Naive thymus-derived CD8-positive, alpha-beta T cell (primary cell): Measurements from ENCODE around the gene PDCD4. TPM values are rescaled to one million over a fixed set of nuclear protein-coding genes. Genes with fewer than 3 reads are reported as not detected.
A peak's percentile ranks its signal among the peaks of the same experiment; 100 is the strongest.

ENCODE experiments used
- ATAC-seq, 2 donors: fragments of 150-1000 bp; cut with Tn5 transposase in 1 of 2; sonication (Bioruptor Pico), chemical (Tn5 transposase) in 1 of 2; 1 replicate in 1 of 2; 2 replicates in 1 of 2; pipeline ENCODE4 v1.10.0; 2021; ENCODE audit warnings: mild to moderate bottlenecking in 2 of 2, moderate library complexity in 2 of 2
- POLR2A ChIA-PET: fragments of 350-600 bp; sonication (Branson Sonifier 250); formaldehyde crosslinking; loops from one replicate; lab custom pipeline; 2021; ENCODE audit warnings: antibody characterized with exemption; lab: Charles Lee
- DNase-seq, 10 donors: peaks; one replicate each; pipeline versions ENCODE4 v3.0.0 to v3.0.0-alpha.2; 2020 to 2022
- H3K27ac Mint-ChIP-seq, 10 donors: one replicate each; pipeline ENCODE4 v1.8.0; 2020 to 2022; ENCODE audit warnings: mild to moderate bottlenecking in 10 of 10, mixed read lengths in 10 of 10, moderate library complexity in 4 of 10, inconsistent platforms in 1 of 10
- H3K27me3 Mint-ChIP-seq, 5 donors: one replicate each; pipeline ENCODE4 v1.8.0; 2021 to 2022; ENCODE audit warnings: mixed read lengths in 5 of 5
- H3K36me3 Mint-ChIP-seq, 3 donors: one replicate each; pipeline ENCODE4 v1.8.0; 2020 to 2022; ENCODE audit warnings: mixed read lengths in 3 of 3, mild to moderate bottlenecking in 2 of 3, inconsistent platforms in 1 of 3
- H3K4me1 Mint-ChIP-seq, 4 donors: one replicate each; pipeline ENCODE4 v1.8.0; 2021 to 2022; ENCODE audit warnings: mixed read lengths in 4 of 4
- H3K4me3 Mint-ChIP-seq, 10 donors: one replicate each; pipeline ENCODE4 v1.8.0; 2020 to 2022; ENCODE audit warnings: mild to moderate bottlenecking in 10 of 10, mixed read lengths in 10 of 10, moderate library complexity in 6 of 10, inconsistent platforms in 1 of 10
- H3K9me3 Mint-ChIP-seq, 9 donors: one replicate each; pipeline ENCODE4 v1.8.0; 2020 to 2022; ENCODE audit warnings: mixed read lengths in 9 of 9, mild to moderate bottlenecking in 3 of 9, inconsistent platforms in 1 of 9, moderate library complexity in 1 of 9
- polyA plus RNA-seq, 3 donors: library from polyadenylated mRNA; unstranded; fragments of 300-500 nt; fragmentation: Illumina TruSeq; gene quantifications; one replicate each; pipeline ENCODE4 v1.2.3, GENCODE V29; 2021
- total RNA-seq, 8 experiments: library from RNA in 2 of 8; stranded (reverse) in 2 of 8; gene quantifications; one replicate each; pipeline ENCODE4 v1.2.3 and lab custom pipeline; 2021 to 2026

Gene PDCD4
- total and polyA plus RNA-seq, 5 experiments from 2014 or later, result 318 to 385 (median 361) TPM

- Mint-ChIP-seq H3K4me3 (peak overlapping the region in 4 of 10 donors; percentile 13 to 66 (median 24)), H3K9me3 (peaks cover 0 to 1% (median 0%) of the 10 kb centered on the region in 9 donors), H3K27me3 (no peaks in the 10 kb centered on the region), H3K36me3 (no peaks in the 10 kb centered on the region), H3K27ac (peak overlapping the region in 8 of 10 donors; percentile 15 to 87 (median 50)), H3K4me1 (peaks cover 38 to 87% (median 86%) of the 10 kb centered on the region in 4 donors)
- DNase-seq (no peak), ATAC-seq (no peak)
- POLR2A ChIA-PET, result interaction anchor here (1.1 to 5.3 kb wide), 4 partner anchors 11 to 25 kb away, joined by 3 to 44 read pairs (median 14); no protein-coding TSS in a partner anchor
Measured at GRCh38 chr10:110853921-110854605, 17.7 kb upstream of the PDCD4 start.

DNA sequence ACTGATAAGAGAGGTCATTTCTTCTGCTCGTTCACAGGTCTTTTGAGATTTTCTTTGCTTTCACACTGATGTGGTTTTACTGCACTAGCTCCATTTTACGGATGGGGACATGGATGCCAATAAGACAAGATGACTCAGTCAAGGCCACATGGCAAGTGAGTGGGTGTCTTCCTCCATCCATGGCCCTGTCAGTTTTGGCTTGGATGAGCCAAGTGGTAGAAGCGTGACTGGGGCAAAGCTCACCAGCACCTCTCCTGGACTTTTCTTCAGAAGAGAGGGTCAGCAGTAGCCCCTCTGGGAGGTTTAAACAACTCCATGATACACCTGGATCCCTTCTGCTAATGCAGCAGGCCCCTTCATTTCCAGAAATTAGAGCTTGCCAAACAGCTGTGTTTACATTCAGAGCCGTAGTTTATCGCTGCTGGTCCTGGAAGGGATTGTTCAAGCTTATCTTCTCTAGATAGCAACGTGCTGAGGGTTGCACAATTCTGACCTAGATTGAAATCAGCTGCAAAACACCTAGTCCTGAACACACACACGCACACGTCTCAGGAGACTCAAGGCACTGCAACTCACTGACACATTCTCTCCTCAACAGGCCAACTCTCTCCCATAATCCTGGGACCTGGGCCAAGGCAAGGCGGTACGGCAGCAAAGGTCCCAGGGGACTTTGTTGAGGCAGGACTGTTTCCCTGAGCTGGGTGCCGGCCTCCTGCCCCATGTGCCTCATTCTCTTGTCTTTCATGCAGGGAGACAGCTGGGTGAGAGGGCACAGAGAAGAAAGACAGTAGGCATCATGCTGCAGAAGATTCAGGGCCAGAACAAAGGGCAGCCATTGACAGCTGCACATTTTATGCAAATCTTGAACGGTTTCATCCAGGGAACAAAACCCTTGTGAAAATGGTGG is 14.2 kb upstream of the PDCD4 start:
- peak overlapping the region in 8 of 10 donors; percentile 37 to 67 (median 45) for H3K4me3 Mint-ChIP-seq
- POLR2A ChIA-PET, result interaction anchor here (0.6 to 6.8 kb wide), 8 partner anchors 8 to 54 kb away, joined by 3 to 87 read pairs (median 20); partner anchors contain the start of gene PDCD4

DNA sequence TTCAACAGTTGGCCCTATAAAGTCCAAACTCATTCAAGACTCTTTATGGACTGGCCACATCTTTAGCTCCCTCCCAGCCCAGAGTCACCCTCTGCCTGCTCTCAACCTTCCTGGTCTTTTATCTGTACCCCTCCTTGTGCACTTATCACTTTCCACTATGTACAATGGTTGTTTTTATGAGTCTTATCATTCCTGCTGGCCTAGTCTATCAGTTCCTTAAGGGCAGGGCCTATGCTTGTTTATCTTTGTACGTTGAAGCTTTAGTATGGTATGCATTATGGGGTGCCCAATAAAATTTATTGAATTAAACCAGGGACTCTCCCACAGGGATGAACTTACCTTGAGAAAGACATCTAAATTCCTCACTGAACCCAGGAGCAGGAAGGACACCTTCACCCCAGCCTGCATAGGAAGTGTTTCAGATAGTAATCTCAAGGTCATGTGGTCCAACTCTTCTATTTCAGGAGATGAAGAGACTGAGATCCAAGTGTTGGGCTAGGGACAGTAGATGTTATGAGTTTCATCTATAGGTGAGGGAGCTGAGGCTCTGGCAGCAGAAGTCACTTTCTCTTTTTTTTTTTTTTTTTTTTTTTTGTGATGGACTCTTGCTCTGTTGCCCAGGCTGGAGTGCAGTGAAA is 13.3 kb upstream of the PDCD4 start:
- peak overlapping the region; percentile 49 to 100 (median 98) for H3K27ac Mint-ChIP-seq
- peaks cover 0 to 1% (median 0%) of the 10 kb centered on the region in 9 donors for H3K9me3 Mint-ChIP-seq
- peak overlapping the region; percentile 12 to 78 (median 53) for H3K4me3 Mint-ChIP-seq
- no peak for ATAC-seq
- POLR2A ChIA-PET, result interaction anchor here (0.6 to 6.8 kb wide), 9 partner anchors 7 to 55 kb away, joined by 3 to 87 read pairs (median 10); partner anchors contain the start of gene PDCD4
- H3K4me1 Mint-ChIP-seq, result peaks cover 41 to 90% (median 86%) of the 10 kb centered on the region in 4 donors
- DNase-seq, result no peak
- H3K36me3 Mint-ChIP-seq, result no peaks in the 10 kb centered on the region
- H3K27me3 Mint-ChIP-seq, result no peaks in the 10 kb centered on the region

More for the DNA sequence above, 14.2 kb upstream of the PDCD4 start:
- no peaks in the 10 kb centered on the region for H3K36me3 Mint-ChIP-seq
- peaks cover 39 to 90% (median 86%) of the 10 kb centered on the region in 4 donors for H3K4me1 Mint-ChIP-seq
- peaks cover 0 to 1% (median 0%) of the 10 kb centered on the region in 9 donors for H3K9me3 Mint-ChIP-seq
- DNase-seq (no peak), ATAC-seq (no peak)
- no peaks in the 10 kb centered on the region for H3K27me3 Mint-ChIP-seq
- peak overlapping the region; percentile 49 to 100 (median 98) for H3K27ac Mint-ChIP-seq

GRCh38 chr10:110859206-110859972 is 12.3 kb upstream of the PDCD4 start:
- Mint-ChIP-seq H3K4me3 (peak overlapping the region in 9 of 10 donors; percentile 11 to 77 (median 65)), H3K36me3 (no peaks in the 10 kb centered on the region), H3K9me3 (peaks cover 0 to 1% (median 0%) of the 10 kb centered on the region in 9 donors), H3K27ac (peak overlapping the region; percentile 94 to 100 (median 98)), H3K27me3 (no peaks in the 10 kb centered on the region), H3K4me1 (peaks cover 45 to 90% (median 86%) of the 10 kb centered on the region in 4 donors)
- POLR2A ChIA-PET, result interaction anchor here (1.1 to 6.8 kb wide), 8 partner anchors 9 to 56 kb away, joined by 3 to 87 read pairs (median 20); partner anchors contain the start of gene PDCD4
- DNase-seq (no peak), ATAC-seq (no peak)

- Mint-ChIP-seq H3K9me3 (peaks cover 0 to under 1% (median 0%) of the 10 kb centered on the region in 9 donors), H3K27me3 (no peaks in the 10 kb centered on the region), H3K27ac (peak overlapping the region; percentile 94 to 100 (median 98)), H3K36me3 (no peaks in the 10 kb centered on the region), H3K4me3 (peak overlapping the region in 9 of 10 donors; percentile 11 to 77 (median 66)), H3K4me1 (peaks cover 48 to 90% (median 88%) of the 10 kb centered on the region in 4 donors)
- POLR2A ChIA-PET, result interaction anchor here (1.1 to 6.8 kb wide), 7 partner anchors 9 to 57 kb away, joined by 3 to 87 read pairs (median 30); partner anchors contain the start of gene PDCD4
- DNase-seq (no peak), ATAC-seq (no peak)
Measured at GRCh38 chr10:110859973-110860376, 11.8 kb upstream of the PDCD4 start.

DNA sequence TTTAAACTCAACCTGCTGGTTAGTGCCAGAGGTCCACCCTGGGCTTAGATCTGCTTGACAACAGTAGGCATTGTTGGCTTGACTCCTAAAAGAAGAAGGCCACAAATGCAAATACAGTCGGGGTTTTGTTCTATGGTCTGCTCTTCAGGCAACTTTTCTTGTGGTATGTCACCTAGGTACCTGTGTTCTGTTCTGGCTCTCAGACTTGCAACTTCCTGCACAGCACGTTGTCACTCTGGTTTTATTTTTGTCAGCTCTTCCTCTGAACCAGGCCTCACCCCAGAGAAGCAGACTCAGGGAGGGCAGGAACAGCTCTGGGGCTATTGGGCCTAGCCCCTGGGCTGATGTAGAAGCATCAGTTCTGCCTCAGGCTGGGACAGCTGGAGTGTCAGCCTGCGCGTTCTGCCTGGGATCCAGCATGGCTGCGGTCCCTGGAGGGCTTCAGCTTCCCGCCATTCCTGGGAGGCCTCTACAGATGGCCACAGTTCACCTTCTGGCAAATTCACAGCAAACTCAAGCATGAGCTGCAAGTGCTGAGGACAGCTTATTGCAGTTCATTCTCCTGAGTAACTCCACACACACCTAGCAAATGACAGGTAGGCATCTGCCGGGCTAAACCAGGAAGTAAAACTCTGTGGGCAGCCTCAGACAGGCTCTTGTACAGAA is 11.0 kb upstream of the PDCD4 start:
- POLR2A ChIA-PET, result interaction anchor here (0.8 to 6.8 kb wide), 10 partner anchors 9 to 67 kb away, joined by 3 to 87 read pairs (median 12); partner anchors contain the start of genes BBIP1, PDCD4 and SHOC2
- peak; percentile 74 for ATAC-seq
- no peaks in the 10 kb centered on the region for H3K9me3 Mint-ChIP-seq
- no peaks in the 10 kb centered on the region for H3K36me3 Mint-ChIP-seq
- DNase-seq, result peak in 9 of 10 donors; percentile 40 to 86 (median 76)
- peak overlapping the region; percentile 94 to 100 (median 98) for H3K27ac Mint-ChIP-seq
- H3K4me1 Mint-ChIP-seq, result peaks cover 53 to 90% (median 88%) of the 10 kb centered on the region in 4 donors
- no peaks in the 10 kb centered on the region for H3K27me3 Mint-ChIP-seq
- H3K4me3 Mint-ChIP-seq, result peak overlapping the region; percentile 43 to 77 (median 66)

GRCh38 chr10:110861476-110861875 is 10.3 kb upstream of the PDCD4 start:
- POLR2A ChIA-PET, result interaction anchor here (0.6 to 6.8 kb wide), 8 partner anchors 8 to 58 kb away, joined by 4 to 87 read pairs (median 23); partner anchors contain the start of gene PDCD4

DNA sequence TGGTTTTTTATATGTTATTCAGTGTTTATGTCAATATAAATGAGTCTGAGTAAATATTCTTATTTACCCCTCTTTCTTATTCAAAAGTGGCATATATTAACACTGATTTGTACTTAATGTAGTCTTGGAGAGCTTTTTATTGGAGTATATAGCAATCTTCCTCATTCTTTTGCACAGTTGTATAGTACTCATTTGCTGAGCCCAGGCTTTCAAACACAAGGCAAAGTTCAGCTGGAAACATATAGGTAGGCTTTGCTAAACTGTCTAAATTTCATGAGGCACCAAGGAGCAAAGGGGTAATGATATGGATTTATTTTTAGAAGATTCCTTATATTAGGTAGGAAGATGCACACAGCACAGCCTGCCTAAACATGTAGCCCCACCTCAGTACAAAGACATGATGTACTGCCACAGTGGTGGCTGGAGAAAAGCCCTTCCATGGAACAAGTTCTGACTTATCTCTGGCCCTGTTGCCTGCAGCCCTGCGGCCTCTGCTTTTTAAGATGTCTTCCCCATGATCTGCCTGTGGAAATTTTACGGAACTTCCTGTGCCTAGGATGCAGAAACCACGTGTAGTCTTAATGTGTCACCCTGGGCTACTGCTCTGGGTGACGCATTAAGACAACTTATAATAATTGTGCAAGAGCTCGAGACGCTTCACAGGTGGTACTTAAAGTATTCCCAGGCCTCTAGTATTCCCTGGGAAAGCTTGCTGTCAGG is 9.6 kb upstream of the PDCD4 start:
- H3K27me3 Mint-ChIP-seq, result no peaks in the 10 kb centered on the region
- H3K4me1 Mint-ChIP-seq, result peaks cover 57 to 100% (median 97%) of the 10 kb centered on the region in 4 donors
- no peaks in the 10 kb centered on the region for H3K9me3 Mint-ChIP-seq
- no peak for ATAC-seq
- no peak for DNase-seq
- H3K27ac Mint-ChIP-seq, result peak overlapping the region; percentile 97 to 100 (median 99)
- no peaks in the 10 kb centered on the region for H3K36me3 Mint-ChIP-seq
- H3K4me3 Mint-ChIP-seq, result peak overlapping the region in 9 of 10 donors; percentile 36 to 94 (median 67)
- POLR2A ChIA-PET, result interaction anchor here (0.6 to 6.8 kb wide), 9 partner anchors 8 to 59 kb away, joined by 3 to 87 read pairs (median 16); partner anchors contain the start of gene PDCD4

More at GRCh38 chr10:110861476-110861875, 10.3 kb upstream of the PDCD4 start:
- no peaks in the 10 kb centered on the region for H3K36me3 Mint-ChIP-seq
- no peaks in the 10 kb centered on the region for H3K9me3 Mint-ChIP-seq
- H3K4me1 Mint-ChIP-seq, result peaks cover 57 to 94% (median 91%) of the 10 kb centered on the region in 4 donors
- no peak for DNase-seq
- no peak for ATAC-seq
- H3K4me3 Mint-ChIP-seq, result peak overlapping the region in 7 of 10 donors; percentile 51 to 77 (median 66)
- H3K27me3 Mint-ChIP-seq, result no peaks in the 10 kb centered on the region
- H3K27ac Mint-ChIP-seq, result peak overlapping the region; percentile 94 to 100 (median 99)

- Mint-ChIP-seq H3K4me3 (peak overlapping the region in 7 of 10 donors; percentile 30 to 94 (median 79)), H3K4me1 (peaks cover 61 to 100% (median 97%) of the 10 kb centered on the region in 4 donors), H3K9me3 (no peaks in the 10 kb centered on the region), H3K27me3 (no peaks in the 10 kb centered on the region), H3K36me3 (no peaks in the 10 kb centered on the region), H3K27ac (peak overlapping the region; percentile 97 to 100 (median 99))
- POLR2A ChIA-PET, result interaction anchor here (1.1 to 6.8 kb wide), 6 partner anchors 9 to 60 kb away, joined by 3 to 87 read pairs (median 52); partner anchors contain the start of gene PDCD4
- ATAC-seq (no peak), DNase-seq (no peak)
Measured at GRCh38 chr10:110862961-110863360, 8.8 kb upstream of the PDCD4 start.

DNA sequence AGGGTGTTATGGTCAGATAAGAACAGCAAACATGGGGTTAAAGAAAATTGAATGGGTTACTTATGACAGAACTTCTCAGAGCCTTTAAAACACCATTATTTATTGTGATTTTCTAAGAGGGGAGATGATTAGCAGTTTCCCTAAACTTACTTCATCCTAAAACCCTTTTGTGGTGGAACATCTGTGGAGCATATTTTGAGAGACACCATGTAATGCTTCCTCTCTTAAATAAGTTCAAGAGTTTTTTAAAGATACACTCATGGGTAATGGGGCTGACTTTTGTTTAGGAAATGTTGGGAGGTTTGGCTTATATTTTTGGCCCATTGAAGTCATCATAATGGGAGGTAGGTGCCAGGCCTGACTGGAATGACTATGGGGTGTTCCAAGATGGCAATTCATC is 8.4 kb upstream of the PDCD4 start:
- no peaks in the 10 kb centered on the region for H3K36me3 Mint-ChIP-seq
- H3K27ac Mint-ChIP-seq, result peak overlapping the region; percentile 97 to 100 (median 99)
- H3K27me3 Mint-ChIP-seq, result no peaks in the 10 kb centered on the region
- POLR2A ChIA-PET, result interaction anchor here (1.5 to 6.8 kb wide), 6 partner anchors 9 to 59 kb away, joined by 3 to 87 read pairs (median 58); partner anchors contain the start of gene PDCD4
- H3K4me3 Mint-ChIP-seq, result peak overlapping the region in 8 of 10 donors; percentile 34 to 94 (median 79)
- H3K9me3 Mint-ChIP-seq, result no peaks in the 10 kb centered on the region
- no peak for DNase-seq
- no peak for ATAC-seq
- H3K4me1 Mint-ChIP-seq, result peaks cover 59 to 100% (median 97%) of the 10 kb centered on the region in 4 donors
